ENCODE results near the gene TBC1D24.

DNA sequence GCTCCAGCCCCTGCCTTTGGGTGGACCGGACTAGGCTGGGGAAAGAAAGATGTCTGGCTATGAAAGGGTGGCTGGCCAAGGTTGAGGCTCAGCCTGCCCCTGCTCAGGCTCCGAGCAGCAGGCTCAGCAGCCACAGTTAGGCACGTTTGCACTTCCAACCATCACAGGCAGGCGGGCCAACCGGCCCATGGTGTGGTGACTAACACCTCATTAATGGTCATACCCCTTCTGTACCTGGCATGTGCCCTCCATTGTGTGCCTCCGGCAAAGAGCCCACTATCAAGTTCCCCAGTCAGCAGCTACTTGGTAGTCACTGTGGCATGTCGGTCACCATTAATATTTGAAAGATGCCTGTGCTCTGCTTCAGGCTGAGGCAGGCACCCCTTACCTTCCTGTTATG, 6.7 kb downstream of the TBC1D24 start:
- no peak for TF ChIP-seq POLR2A (IDR thresholded peaks at IDR 0.05; ENCODE audit: low read depth, low read length)
- no peak for TF ChIP-seq POLR2AphosphoS5 (IDR thresholded peaks at IDR 0.05; ENCODE audit: low read depth, low read length)
- TF ChIP-seq TAF1 (IDR thresholded peaks at IDR 0.05; ENCODE audit: low read depth, low read length): no peak
- no peak for TF ChIP-seq PAX5 (IDR thresholded peaks at IDR 0.05; ENCODE audit: insufficient read depth, low read length, severe bottlenecking)
- TF ChIP-seq SPI1 (IDR thresholded peaks at IDR 0.05; ENCODE audit: low read depth, low read length): no peak
- TF ChIP-seq POU2F2 (IDR thresholded peaks at IDR 0.05; ENCODE audit: low read depth, low read length): no peak

All from GM12891 (cell line).